GM12878 (cell line): ENCODE results near the gene DCBLD2. TPM values are rescaled to one million over a fixed set of nuclear protein-coding genes. Genes with fewer than 3 reads are reported as not detected.

Source experiments
- DPF2 ChIP-seq: fragments of 450-650 bp; IDR thresholded peaks from 2 replicates; pipeline ENCODE4 v1.6.1; 2017; ENCODE audit warnings: mild to moderate bottlenecking
- EGR1 ChIP-seq, 2 experiments: IDR thresholded peaks; 1 replicate in 1 of 2; 2 replicates in 1 of 2; pipeline ENCODE4 v1.6.1; 2011 to 2012; ENCODE audit warnings: low read depth in 2 of 2, low read length in 2 of 2, borderline replicate concordance in 1 of 2, mild to moderate bottlenecking in 1 of 2, moderate library complexity in 1 of 2
- EZH2 ChIP-seq: IDR thresholded peaks from 2 replicates; pipeline ENCODE4 v1.6.1; 2012; ENCODE audit warnings: low read depth, mild to moderate bottlenecking, control low read depth, inconsistent platforms, low read length, borderline replicate concordance; ENCODE audit not compliant: control insufficient read depth
- FOS ChIP-seq: IDR thresholded peaks from 3 replicates; pipeline ENCODE4 v1.6.1; 2011; ENCODE audit warnings: borderline replicate concordance; ENCODE audit not compliant: insufficient read length; ENCODE audit errors: extremely low read depth
- IKZF1 ChIP-seq: fragments of 450-650 bp; conservative IDR thresholded peaks from 2 replicates; pipeline ENCODE4 v1.6.1; 2017; ENCODE audit warnings: antibody characterized with exemption, mild to moderate bottlenecking
- KAT2A ChIP-seq: conservative IDR thresholded peaks from 2 replicates; pipeline ENCODE4 v1.6.1; 2011; ENCODE audit warnings: low read depth, low read length; ENCODE audit not compliant: control insufficient read depth
- NFXL1 ChIP-seq: fragments of 450-650 bp; IDR thresholded peaks from 2 replicates; pipeline ENCODE4 v1.6.1; 2017; ENCODE audit warnings: antibody characterized with exemption, mild to moderate bottlenecking, borderline replicate concordance
- NFYA ChIP-seq: IDR thresholded peaks from 2 replicates; pipeline ENCODE4 v1.6.1; 2011; ENCODE audit warnings: low read depth, mild to moderate bottlenecking, low read length, improper control_type of control experiment, borderline replicate concordance
- POLR2A ChIP-seq: IDR thresholded peaks from 2 replicates; pipeline ENCODE4 v1.6.1; 2011; ENCODE audit warnings: low read depth, mild to moderate bottlenecking, low read length
- RFX5 ChIP-seq: IDR thresholded peaks from 2 replicates; pipeline ENCODE4 v1.6.1; 2011; ENCODE audit warnings: low read depth, low read length, improper control_type of control experiment
- SP1 ChIP-seq: IDR thresholded peaks from one replicate; pipeline ENCODE4 v1.6.1; 2011; ENCODE audit warnings: low read depth, low read length
- ZNF384 ChIP-seq: IDR thresholded peaks from 2 replicates; pipeline ENCODE4 v1.6.1; 2012; ENCODE audit warnings: low read depth, mild to moderate bottlenecking, low read length, improper control_type of control experiment, borderline replicate concordance
- polyA plus RNA-seq, 11 experiments: library from polyadenylated mRNA; depleted of rRNA in 4 of 11; unstranded in 6 of 11; stranded (reverse) in 5 of 11; fragments of >200 nt; fragmentation: Nextera tagmentation in 4 of 11; fragmentation: Illumina TruSeq in 1 of 11; extraction: Ambion mirVana in 4 of 11; extraction: Trizol in 1 of 11; gene quantifications; 1 replicate in 1 of 11; 2 replicates in 10 of 11; pipeline versions ENCODE4 v1.2.1 to v1.2.3, GENCODE V29; 2011 to 2016; ENCODE audit warnings: inconsistent platforms in 2 of 11, missing spikeins in 2 of 11, low read depth in 1 of 11
- total RNA-seq, 4 experiments: library from RNA; depleted of rRNA in 3 of 4; stranded (reverse); fragments of >200 nt in 3 of 4; fragmentation: Illumina TruSeq in 1 of 4; extraction: Trizol in 1 of 4; gene quantifications; 2 replicates each; pipeline versions ENCODE4 v1.2.1 to v1.2.3, GENCODE V29; 2013 to 2021
- TF ChIP-seq, protein P1 (sequence below): fragments of 150-350 bp; IDR thresholded peaks from 2 replicates; pipeline ENCODE4 v1.6.1; 2014; ENCODE audit warnings: mild to moderate bottlenecking, low read depth, low read length
- TF ChIP-seq, protein P2 (sequence below): fragments of 450-650 bp; IDR thresholded peaks from 2 replicates; pipeline ENCODE4 v1.6.1; 2016; ENCODE audit warnings: mild to moderate bottlenecking
- TF ChIP-seq, protein P3 (sequence below): fragments of 450-650 bp; IDR thresholded peaks from 2 replicates; pipeline ENCODE4 v1.6.1; 2018; ENCODE audit warnings: borderline replicate concordance, mild to moderate bottlenecking; ENCODE audit not compliant: partially characterized antibody
- TF ChIP-seq, protein P4 (sequence below): IDR thresholded peaks from 2 replicates; pipeline ENCODE4 v1.6.1; 2012; ENCODE audit warnings: low read depth, low read length, improper control_type of control experiment
- TF ChIP-seq, protein P5 (sequence below): fragments of 450-650 bp; IDR thresholded peaks from 2 replicates; pipeline ENCODE4 v1.6.1; 2017; ENCODE audit warnings: mild to moderate bottlenecking, low read depth, inconsistent platforms; ENCODE audit not compliant: poor library complexity, severe bottlenecking

The DCBLD2 gene
- total and polyA plus RNA-seq, 10 of the 15 experiments (the other 5 are each of a cell fraction or from before 2014, with no cell fraction given) = 1.6 to 5.9 (median 4.7) TPM

DNA sequence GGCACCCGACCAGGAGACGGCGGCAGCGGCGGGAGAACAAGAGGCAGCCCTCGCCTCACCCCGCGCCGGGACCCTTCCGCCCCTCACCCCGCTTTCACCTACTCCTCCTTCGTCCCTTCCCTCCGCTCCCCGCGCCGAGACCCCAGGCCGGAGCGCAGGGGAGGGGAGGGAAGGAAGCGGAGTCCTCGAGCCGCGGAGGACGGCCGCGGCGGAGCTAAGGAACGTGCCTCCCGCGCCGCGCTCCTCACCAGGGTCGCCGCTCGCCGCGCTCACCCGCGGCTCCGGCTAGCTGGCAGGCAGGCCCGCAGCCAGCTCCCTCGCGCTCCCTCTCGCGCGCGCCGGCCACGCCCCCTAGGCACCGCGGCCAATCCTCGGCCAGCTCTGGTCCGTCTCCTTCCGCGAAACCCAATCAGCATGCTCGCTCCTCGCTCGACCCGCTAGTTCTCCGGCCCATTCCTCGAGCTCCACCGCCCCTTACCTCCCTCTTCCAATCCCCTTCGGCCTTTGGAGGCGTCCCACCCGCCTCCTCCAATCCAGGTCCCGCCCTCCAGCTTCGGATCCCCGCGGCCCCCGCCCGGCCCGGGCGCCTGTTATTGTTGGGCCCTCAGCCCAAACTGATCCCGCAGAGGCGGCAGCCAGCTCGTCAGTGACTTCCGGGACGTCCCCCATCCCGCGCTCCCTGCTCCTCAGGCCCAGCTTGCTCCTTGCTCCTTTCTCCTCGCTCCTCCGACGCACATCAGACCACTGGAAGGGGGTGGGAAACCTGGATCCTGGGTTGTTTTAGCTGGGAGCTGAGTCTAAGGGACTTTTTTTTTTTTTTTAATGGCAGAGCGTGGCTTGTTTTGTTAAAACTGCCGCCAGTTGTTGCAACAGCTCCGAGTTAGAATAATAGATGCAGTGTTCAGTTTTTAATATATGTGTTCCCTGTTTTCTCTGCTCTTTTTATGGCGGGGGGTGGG lies at the start of gene DCBLD2 (continued):
- no peak for TF ChIP-seq ZNF384
- TF ChIP-seq SP1 = peak; percentile 96
- TF ChIP-seq, protein P1, sequence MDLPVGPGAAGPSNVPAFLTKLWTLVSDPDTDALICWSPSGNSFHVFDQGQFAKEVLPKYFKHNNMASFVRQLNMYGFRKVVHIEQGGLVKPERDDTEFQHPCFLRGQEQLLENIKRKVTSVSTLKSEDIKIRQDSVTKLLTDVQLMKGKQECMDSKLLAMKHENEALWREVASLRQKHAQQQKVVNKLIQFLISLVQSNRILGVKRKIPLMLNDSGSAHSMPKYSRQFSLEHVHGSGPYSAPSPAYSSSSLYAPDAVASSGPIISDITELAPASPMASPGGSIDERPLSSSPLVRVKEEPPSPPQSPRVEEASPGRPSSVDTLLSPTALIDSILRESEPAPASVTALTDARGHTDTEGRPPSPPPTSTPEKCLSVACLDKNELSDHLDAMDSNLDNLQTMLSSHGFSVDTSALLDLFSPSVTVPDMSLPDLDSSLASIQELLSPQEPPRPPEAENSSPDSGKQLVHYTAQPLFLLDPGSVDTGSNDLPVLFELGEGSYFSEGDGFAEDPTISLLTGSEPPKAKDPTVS = no peak
- no peak; the same call in 1 of the 2 replicates for TF ChIP-seq NFYA
- TF ChIP-seq, protein P2, sequence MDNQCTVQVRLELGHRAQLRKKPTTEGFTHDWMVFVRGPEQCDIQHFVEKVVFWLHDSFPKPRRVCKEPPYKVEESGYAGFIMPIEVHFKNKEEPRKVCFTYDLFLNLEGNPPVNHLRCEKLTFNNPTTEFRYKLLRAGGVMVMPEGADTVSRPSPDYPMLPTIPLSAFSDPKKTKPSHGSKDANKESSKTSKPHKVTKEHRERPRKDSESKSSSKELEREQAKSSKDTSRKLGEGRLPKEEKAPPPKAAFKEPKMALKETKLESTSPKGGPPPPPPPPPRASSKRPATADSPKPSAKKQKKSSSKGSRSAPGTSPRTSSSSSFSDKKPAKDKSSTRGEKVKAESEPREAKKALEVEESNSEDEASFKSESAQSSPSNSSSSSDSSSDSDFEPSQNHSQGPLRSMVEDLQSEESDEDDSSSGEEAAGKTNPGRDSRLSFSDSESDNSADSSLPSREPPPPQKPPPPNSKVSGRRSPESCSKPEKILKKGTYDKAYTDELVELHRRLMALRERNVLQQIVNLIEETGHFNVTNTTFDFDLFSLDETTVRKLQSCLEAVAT = no peak
- peak in 1 of 2 experiments; percentile 27; a peak in 1 of 3 replicates for TF ChIP-seq EGR1 (IDR thresholded peaks at IDR 0.05; ENCODE audit: borderline replicate concordance in 1 of 2, low read depth in 2 of 2, low read length in 2 of 2)
- TF ChIP-seq, protein P3, sequence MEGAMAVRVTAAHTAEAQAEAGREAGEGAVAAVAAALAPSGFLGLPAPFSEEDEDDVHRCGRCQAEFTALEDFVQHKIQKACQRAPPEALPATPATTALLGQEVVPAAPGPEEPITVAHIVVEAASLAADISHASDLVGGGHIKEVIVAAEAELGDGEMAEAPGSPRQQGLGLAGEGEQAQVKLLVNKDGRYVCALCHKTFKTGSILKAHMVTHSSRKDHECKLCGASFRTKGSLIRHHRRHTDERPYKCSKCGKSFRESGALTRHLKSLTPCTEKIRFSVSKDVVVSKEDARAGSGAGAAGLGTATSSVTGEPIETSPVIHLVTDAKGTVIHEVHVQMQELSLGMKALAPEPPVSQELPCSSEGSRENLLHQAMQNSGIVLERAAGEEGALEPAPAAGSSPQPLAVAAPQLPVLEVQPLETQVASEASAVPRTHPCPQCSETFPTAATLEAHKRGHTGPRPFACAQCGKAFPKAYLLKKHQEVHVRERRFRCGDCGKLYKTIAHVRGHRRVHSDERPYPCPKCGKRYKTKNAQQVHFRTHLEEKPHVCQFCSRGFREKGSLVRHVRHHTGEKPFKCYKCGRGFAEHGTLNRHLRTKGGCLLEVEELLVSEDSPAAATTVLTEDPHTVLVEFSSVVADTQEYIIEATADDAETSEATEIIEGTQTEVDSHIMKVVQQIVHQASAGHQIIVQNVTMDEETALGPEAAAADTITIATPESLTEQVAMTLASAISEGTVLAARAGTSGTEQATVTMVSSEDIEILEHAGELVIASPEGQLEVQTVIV = no peak
- TF ChIP-seq FOS = peak; percentile 45
- peak; percentile 87 for TF ChIP-seq RFX5
- TF ChIP-seq, protein P4, sequence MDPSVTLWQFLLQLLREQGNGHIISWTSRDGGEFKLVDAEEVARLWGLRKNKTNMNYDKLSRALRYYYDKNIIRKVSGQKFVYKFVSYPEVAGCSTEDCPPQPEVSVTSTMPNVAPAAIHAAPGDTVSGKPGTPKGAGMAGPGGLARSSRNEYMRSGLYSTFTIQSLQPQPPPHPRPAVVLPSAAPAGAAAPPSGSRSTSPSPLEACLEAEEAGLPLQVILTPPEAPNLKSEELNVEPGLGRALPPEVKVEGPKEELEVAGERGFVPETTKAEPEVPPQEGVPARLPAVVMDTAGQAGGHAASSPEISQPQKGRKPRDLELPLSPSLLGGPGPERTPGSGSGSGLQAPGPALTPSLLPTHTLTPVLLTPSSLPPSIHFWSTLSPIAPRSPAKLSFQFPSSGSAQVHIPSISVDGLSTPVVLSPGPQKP = no peak
- TF ChIP-seq POLR2A = peak; percentile 89
- peak; percentile 74 for TF ChIP-seq DPF2
- TF ChIP-seq, protein P5, sequence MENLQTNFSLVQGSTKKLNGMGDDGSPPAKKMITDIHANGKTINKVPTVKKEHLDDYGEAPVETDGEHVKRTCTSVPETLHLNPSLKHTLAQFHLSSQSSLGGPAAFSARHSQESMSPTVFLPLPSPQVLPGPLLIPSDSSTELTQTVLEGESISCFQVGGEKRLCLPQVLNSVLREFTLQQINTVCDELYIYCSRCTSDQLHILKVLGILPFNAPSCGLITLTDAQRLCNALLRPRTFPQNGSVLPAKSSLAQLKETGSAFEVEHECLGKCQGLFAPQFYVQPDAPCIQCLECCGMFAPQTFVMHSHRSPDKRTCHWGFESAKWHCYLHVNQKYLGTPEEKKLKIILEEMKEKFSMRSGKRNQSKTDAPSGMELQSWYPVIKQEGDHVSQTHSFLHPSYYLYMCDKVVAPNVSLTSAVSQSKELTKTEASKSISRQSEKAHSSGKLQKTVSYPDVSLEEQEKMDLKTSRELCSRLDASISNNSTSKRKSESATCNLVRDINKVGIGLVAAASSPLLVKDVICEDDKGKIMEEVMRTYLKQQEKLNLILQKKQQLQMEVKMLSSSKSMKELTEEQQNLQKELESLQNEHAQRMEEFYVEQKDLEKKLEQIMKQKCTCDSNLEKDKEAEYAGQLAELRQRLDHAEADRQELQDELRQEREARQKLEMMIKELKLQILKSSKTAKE = no peak
- no peak for TF ChIP-seq EZH2
- TF ChIP-seq NFXL1 = no peak
- no peak for TF ChIP-seq KAT2A
- peak; percentile 64; the same call in 1 of the 2 replicates for TF ChIP-seq IKZF1
